SH-SY5Y (cell line): ENCODE data around the gene LCNL1.

Source experiments
- GATA2 ChIP-seq: IDR thresholded peaks from 2 replicates; pipeline ENCODE4 v1.6.1; 2011; ENCODE audit warnings: mild to moderate bottlenecking, low read depth, low read length
- GATA3 ChIP-seq: IDR thresholded peaks from 2 replicates; pipeline ENCODE4 v1.6.1; 2011; ENCODE audit warnings: low read depth, mild to moderate bottlenecking, low read length, moderate library complexity

- no peak for TF ChIP-seq GATA3
- TF ChIP-seq GATA2: no peak
Observed at GRCh38 chr9:137034039-137034708, 51.4 kb downstream of the LCNL1 start.
